HG03045 (cell line): ENCODE results near the gene PPIB.
"Not testable (repeated sequence)": the region's sequence is repeated elsewhere in the genome, so short reads cannot be mapped to it uniquely, and the experiment has no call there.

Source experiments
- ATAC-seq: cut with Tn5 transposase; IDR thresholded peaks from one replicate; pipeline ENCODE4 v1.9.1; 2021; ENCODE audit warnings: mild to moderate bottlenecking, moderate library complexity; ENCODE audit not compliant: unreplicated experiment

The PPIB gene

DNA sequence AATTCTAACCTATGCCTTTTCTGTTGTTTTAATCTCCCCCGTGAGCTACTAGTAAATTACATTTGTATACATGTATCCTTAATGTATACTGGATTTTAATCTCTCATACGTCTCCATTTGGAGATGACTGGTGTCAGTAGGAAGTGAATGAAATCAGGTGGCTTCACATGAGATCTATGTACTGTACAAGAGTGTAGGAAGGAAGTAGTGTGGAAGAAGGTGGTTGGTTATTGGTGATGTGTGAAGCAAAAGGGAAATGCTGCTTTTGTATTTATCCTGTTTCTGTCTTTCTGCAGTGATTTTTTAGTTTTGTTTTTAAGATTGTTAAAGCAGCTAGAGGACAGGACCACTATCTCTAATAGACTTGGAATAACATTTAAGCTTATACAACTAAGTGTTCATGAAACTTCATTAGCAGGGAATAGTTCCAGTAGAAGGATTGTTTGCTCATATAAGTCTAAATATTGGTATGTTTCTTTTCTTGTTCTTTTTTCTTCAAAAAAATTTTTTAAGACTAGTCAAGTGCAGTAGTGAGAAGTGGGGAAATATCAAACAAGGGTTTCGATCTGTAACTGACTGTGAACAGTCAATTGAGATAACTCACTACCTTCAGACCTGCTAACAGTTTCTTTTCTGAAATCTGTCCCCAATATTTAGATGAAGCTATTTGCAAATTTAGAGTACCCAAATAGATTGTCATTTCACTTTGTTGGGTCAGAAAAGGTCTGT is 51.7 kb downstream of the PPIB start:
- no peak for ATAC-seq

- not testable (repeated sequence) for ATAC-seq
Observed at GRCh38 chr15:64110108-64110701, 52.6 kb downstream of the PPIB start.

- no peak for ATAC-seq
Observed at GRCh38 chr15:64107337-64107736, 55.5 kb downstream of the PPIB start.
